Measurements from ENCODE around the gene LEPROT.
"Not testable (repeated sequence)": the region's sequence is repeated elsewhere in the genome, so short reads cannot be mapped to it uniquely, and the experiment has no call there.

Gene LEPROT

DNA sequence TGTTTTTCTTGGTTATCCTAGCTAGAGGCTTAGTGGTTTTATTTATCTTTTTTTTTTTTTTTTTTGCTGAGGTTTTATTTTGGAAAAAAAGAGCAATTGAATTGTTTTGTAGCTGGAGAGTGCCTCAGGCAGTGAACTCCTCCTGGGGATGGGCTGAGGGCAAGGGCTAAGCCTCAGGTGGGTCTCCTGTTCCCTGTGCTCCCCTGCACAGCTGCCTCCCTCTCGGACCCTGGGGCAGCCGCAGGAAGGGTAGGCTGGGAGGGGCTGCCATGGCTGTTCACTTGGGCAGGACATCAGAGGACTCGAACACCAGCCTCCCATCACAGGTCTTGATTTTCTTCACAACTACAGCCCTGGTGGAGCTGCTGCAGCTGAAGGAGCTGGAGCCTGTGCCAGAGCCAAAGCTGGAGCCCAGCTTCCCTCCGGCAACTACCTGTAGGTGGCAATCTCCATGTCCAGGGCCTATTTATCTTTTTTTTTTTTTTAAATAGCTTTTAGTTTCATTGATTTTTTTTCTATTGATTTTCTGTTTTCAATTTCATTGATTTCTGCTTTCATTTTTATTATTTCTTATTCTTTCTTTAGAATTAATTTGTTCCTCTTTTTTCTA lies 28.9 kb downstream of the LEPROT start:
- Histone ChIP-seq H3K4me3 (ENCODE audit: low read length) (no peak overlapping the region), H3K27ac (ENCODE audit: low read depth, low read length) (no peak overlapping the region), H3K4me1 (ENCODE audit: control insufficient read depth, insufficient read depth, low read length) (no peaks in the 10 kb centered on the region), H3K36me3 (ENCODE audit: control insufficient read depth, insufficient read depth, low read length) (no peaks in the 10 kb centered on the region), H3K27me3 (ENCODE audit: control insufficient read depth, insufficient read depth, low read length) (no peaks in the 10 kb centered on the region), H3K9ac (ENCODE audit: low read length) (no peak overlapping the region)

DNA sequence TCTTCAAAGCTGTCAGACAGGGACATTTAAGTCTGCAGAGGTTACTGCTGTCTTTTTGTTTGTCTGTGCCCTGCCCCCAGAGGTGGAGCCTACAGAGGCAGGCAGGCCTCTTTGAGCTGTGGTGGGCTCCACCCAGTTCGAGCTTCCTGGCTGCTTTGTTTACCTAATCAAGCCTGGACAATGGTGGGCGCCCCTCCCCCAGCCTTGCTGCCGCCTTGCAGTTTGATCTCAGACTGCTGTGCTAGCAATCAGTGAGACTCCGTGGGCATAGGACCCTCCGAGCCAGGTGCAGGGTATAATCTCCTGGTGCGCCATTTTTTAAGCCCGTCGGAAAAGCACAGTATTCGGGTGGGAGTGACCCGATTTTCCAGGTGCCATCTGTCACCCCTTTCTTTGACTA lies 35.2 kb downstream of the LEPROT start:
- H3K36me3 ChIP-seq (ENCODE audit: control insufficient read depth, insufficient read depth, low read length); H3K27ac ChIP-seq (ENCODE audit: low read depth, low read length); H3K9ac ChIP-seq (ENCODE audit: low read length); H3K4me3 ChIP-seq (ENCODE audit: low read length); H3K27me3 ChIP-seq (ENCODE audit: control insufficient read depth, insufficient read depth, low read length); H3K4me1 ChIP-seq (ENCODE audit: control insufficient read depth, insufficient read depth, low read length): not testable (repeated sequence)

DNA sequence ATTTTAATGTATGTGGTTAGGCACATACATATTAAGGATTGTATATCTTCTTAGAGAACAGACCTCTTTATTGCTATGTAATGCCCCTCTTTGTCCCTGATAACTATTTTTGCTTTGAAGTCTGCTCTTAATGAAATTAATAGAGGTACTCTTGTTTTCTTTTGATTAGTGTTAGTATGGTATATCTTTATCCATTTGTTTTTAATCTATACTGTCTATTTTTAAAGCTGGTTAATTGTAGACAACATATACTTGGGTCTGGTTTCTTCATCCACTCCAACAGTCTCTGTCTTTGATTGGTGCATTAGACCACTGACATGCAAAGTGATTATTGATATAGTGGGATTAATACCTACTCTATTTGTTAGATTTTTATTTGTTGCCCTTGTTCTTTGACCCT lies 36.0 kb downstream of the LEPROT start:
- no peak overlapping the region for H3K27ac ChIP-seq (ENCODE audit: low read depth, low read length)

DNA sequence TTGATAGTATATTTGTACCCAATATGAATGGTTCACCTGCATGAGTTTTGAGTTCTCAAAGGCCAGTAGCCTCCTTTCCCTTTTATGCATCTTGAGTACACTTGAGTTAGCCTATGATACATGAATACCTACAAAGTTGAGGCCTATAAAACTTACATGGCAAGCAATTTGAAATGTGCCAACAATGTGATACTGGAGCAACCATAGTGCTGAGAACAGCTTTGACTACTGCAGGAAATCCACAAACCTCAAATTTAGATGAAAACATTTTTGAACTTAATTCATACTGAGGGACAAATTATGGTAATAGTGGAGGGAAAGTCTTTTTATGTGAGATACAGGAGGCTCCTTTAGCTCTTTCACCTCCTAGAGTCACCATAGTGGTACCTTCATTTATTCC lies 37.4 kb downstream of the LEPROT start:
- Histone ChIP-seq H3K36me3 (ENCODE audit: control insufficient read depth, insufficient read depth, low read length) (no peaks in the 10 kb centered on the region), H3K27me3 (ENCODE audit: control insufficient read depth, insufficient read depth, low read length) (no peaks in the 10 kb centered on the region), H3K4me3 (ENCODE audit: low read length) (no peak overlapping the region), H3K27ac (ENCODE audit: low read depth, low read length) (no peak overlapping the region), H3K4me1 (ENCODE audit: control insufficient read depth, insufficient read depth, low read length) (no peaks in the 10 kb centered on the region), H3K9ac (ENCODE audit: low read length) (no peak overlapping the region)

More for the DNA sequence above, 36.0 kb downstream of the LEPROT start:
- no peaks in the 10 kb centered on the region for H3K36me3 ChIP-seq (ENCODE audit: control insufficient read depth, insufficient read depth, low read length)
- H3K9ac ChIP-seq (ENCODE audit: low read length), result no peak overlapping the region
- H3K4me1 ChIP-seq (ENCODE audit: control insufficient read depth, insufficient read depth, low read length), result no peaks in the 10 kb centered on the region
- H3K4me3 ChIP-seq (ENCODE audit: low read length), result no peak overlapping the region
- H3K27me3 ChIP-seq (ENCODE audit: control insufficient read depth, insufficient read depth, low read length), result no peaks in the 10 kb centered on the region

DNA sequence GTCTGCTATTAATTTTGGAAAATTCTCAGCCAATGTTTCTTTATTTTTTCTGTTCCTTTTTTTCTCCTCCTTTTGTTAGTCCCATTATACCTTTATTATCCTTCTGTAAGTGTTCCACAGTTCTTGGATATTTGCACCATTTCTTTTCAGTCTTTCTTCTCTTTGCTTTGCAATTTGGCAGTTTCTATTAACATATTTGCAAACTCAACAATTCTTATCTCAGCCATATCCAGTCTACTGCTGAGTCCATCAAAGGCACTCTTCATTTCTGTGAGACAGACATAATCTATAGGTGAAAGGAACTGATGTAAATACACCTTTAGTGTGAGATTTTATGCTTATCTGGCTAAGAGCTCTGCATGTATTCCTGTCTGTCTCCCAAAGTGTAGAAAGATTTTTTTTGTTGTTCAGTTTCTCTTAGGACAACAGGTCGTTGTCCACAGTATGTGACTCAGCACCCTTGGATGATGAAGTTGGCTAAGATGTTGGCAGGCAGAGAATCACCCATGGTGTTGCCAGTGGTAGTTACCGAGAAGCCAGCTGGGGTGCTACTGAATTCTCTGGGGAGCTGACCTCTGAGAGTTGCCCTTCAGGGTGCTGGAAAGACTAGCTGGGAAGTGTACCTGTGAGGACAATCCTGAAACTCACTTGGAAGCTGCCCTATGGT lies 38.4 kb downstream of the LEPROT start:
- Histone ChIP-seq H3K4me3 (ENCODE audit: low read length) (no peak overlapping the region), H3K27ac (ENCODE audit: low read depth, low read length) (no peak overlapping the region)

DNA sequence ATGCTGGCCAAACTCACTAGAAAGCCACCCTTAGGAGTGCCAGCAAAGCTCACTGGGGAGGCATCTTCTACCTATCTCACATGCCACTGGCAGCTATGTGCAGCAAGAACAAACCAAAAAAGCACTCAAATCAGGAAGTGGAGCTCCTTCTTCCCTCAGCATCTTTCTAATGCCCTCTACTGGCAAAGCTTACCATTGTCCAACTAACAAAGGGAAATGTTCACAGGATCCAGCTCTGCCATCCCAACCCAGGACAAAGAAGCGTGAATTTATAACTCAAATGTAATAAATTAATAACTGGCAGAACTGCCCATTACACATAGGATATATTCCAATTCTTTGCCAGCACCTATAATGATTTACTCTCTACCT lies 38.9 kb downstream of the LEPROT start:
- no peaks in the 10 kb centered on the region for H3K4me1 ChIP-seq (ENCODE audit: control insufficient read depth, insufficient read depth, low read length)
- no peak overlapping the region for H3K9ac ChIP-seq (ENCODE audit: low read length)
- H3K27me3 ChIP-seq (ENCODE audit: control insufficient read depth, insufficient read depth, low read length), result no peaks in the 10 kb centered on the region
- no peak overlapping the region for H3K4me3 ChIP-seq (ENCODE audit: low read length)
- no peaks in the 10 kb centered on the region for H3K36me3 ChIP-seq (ENCODE audit: control insufficient read depth, insufficient read depth, low read length)
- no peak overlapping the region for H3K27ac ChIP-seq (ENCODE audit: low read depth, low read length)

More for the DNA sequence above, 38.4 kb downstream of the LEPROT start:
- Histone ChIP-seq H3K27me3 (ENCODE audit: control insufficient read depth, insufficient read depth, low read length) (no peaks in the 10 kb centered on the region), H3K4me1 (ENCODE audit: control insufficient read depth, insufficient read depth, low read length) (no peaks in the 10 kb centered on the region), H3K9ac (ENCODE audit: low read length) (no peak overlapping the region), H3K36me3 (ENCODE audit: control insufficient read depth, insufficient read depth, low read length) (no peaks in the 10 kb centered on the region)

DNA sequence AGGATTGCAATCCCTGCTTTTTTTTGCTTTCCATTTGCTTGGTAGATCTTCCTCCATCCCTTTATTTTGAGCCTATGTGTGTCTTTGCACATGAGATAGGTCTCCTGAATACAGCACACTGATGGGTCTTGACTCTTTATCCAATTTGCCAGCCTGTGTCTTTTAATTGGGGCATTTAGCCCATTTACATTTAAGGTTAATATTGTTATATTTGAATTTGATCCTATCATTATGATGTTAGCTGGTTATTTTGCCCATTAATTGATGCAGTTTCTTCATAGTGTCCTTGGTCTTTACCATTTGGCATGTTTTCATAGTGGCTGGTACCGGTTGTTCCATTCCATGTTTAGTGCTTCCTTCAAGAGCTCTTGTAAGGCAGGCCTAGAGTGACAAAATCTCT lies 45.4 kb downstream of the LEPROT start:
- not testable (repeated sequence) for H3K27me3 ChIP-seq (ENCODE audit: control insufficient read depth, insufficient read depth, low read length); H3K36me3 ChIP-seq (ENCODE audit: control insufficient read depth, insufficient read depth, low read length); H3K9ac ChIP-seq (ENCODE audit: low read length); H3K27ac ChIP-seq (ENCODE audit: low read depth, low read length); H3K4me3 ChIP-seq (ENCODE audit: low read length); H3K4me1 ChIP-seq (ENCODE audit: control insufficient read depth, insufficient read depth, low read length)

DNA sequence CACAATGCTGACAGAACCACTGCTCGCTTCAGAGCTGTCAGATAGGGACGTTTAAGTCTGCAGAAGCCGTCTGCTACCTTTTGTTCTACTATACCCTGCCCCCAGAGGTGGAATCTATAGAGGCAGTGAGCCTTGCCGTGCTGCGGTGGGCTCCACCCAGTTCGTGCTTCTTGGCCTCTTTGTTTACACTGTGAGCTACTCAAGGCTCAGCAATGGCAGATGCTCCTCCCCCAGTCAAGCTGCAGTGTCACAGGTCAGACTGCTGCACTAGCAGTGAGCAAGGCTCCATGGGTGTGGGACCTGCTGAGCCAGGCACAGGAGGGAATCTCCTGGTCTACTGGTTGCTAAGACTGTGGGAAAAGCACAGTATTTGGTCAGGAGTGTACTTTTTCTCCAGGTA lies 47.1 kb downstream of the LEPROT start:
- no peaks in the 10 kb centered on the region for H3K36me3 ChIP-seq (ENCODE audit: control insufficient read depth, insufficient read depth, low read length)
- no peak overlapping the region for H3K9ac ChIP-seq (ENCODE audit: low read length)
- no peak overlapping the region for H3K27ac ChIP-seq (ENCODE audit: low read depth, low read length)

DNA sequence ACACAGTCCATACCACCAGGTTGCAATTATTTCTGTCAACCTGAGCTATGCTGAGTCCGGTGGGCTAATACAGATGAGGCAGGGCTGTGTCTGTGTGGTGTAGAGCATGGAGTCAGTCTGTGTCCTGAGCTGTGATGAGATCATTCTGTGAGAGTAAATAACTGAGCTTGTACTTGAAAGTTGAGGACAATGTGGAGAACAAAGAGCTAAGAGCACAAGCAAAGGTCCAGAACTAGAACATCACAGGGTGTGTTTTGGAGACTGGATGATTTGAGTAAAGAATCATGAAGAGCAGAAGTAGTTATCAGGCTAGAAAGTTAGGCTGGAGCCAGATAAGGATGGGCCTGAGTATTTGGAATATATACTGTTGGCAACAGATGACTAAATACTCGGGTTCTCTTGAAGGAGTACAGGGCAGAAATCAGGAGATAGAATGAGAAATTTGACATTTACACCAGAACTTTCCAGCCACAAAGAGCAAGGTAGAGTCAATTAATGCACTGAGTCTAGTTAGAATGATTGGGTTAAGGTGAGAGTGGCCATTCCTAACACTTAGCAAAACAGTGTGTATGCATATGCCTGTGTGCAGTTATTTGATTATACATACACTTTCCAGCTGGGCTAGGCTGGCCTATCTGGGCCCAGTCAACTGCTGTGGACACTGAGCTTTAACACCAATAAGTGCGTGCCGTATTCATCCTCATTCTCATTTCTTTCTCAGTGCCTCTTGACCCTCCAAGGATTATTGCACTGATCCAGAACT lies 48.8 kb downstream of the LEPROT start:
- no peaks in the 10 kb centered on the region for H3K4me1 ChIP-seq (ENCODE audit: control insufficient read depth, insufficient read depth, low read length)
- no peak overlapping the region for H3K27ac ChIP-seq (ENCODE audit: low read depth, low read length)
- H3K36me3 ChIP-seq (ENCODE audit: control insufficient read depth, insufficient read depth, low read length), result no peaks in the 10 kb centered on the region
- no peaks in the 10 kb centered on the region for H3K27me3 ChIP-seq (ENCODE audit: control insufficient read depth, insufficient read depth, low read length)
- no peak overlapping the region for H3K9ac ChIP-seq (ENCODE audit: low read length)
- H3K4me3 ChIP-seq (ENCODE audit: low read length), result no peak overlapping the region

More for the DNA sequence above, 47.1 kb downstream of the LEPROT start:
- Histone ChIP-seq H3K4me3 (ENCODE audit: low read length) (no peak overlapping the region), H3K27me3 (ENCODE audit: control insufficient read depth, insufficient read depth, low read length) (no peaks in the 10 kb centered on the region), H3K4me1 (ENCODE audit: control insufficient read depth, insufficient read depth, low read length) (no peaks in the 10 kb centered on the region)

DNA sequence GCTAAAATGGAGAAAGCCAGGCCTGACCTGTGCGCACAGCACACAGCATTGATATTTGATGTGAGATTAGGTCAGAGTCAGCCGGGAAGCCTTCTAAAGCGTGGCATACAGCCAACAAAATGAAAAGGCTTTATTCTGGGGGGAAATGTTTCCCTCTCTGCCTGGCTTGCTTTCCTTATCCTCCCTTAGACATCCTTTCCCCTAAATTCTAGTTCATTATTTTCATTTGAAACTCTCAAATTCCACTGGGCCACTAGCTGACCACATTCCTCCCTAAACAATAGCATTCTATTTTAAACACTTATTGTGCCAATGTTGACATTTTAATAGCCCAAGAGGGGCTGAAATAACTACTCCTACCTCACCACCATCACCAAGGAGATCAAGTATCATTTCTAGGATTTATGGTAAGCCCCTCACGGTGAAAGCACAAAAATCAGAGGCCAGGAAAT lies 49.4 kb downstream of the LEPROT start:
- Histone ChIP-seq H3K27me3 (ENCODE audit: control insufficient read depth, insufficient read depth, low read length) (no peaks in the 10 kb centered on the region), H3K9ac (ENCODE audit: low read length) (no peak overlapping the region), H3K4me3 (ENCODE audit: low read length) (no peak overlapping the region), H3K4me1 (ENCODE audit: control insufficient read depth, insufficient read depth, low read length) (no peaks in the 10 kb centered on the region), H3K36me3 (ENCODE audit: control insufficient read depth, insufficient read depth, low read length) (no peaks in the 10 kb centered on the region), H3K27ac (ENCODE audit: low read depth, low read length) (no peak overlapping the region)

DNA sequence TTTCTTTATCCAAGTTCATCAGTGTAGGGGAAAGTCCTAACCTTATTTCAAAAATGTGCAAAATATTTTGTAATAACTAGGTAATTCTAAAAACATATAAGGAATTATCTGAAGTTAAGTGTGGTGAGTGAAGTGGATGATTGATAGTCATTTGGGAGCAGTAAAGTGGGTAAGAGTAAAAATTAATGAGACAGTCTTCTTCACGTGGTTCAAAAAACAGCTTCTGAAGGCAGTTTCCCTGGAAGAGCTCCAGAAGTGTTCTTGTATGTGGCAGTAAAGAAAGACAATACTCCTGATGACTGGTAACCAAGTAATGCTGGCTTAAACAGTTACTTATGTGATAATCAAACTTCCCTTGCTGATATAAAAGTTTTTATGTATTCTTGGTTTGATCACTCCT lies 50.3 kb downstream of the LEPROT start:
- Histone ChIP-seq H3K27me3 (ENCODE audit: control insufficient read depth, insufficient read depth, low read length) (no peaks in the 10 kb centered on the region), H3K4me1 (ENCODE audit: control insufficient read depth, insufficient read depth, low read length) (no peaks in the 10 kb centered on the region), H3K27ac (ENCODE audit: low read depth, low read length) (no peak overlapping the region), H3K9ac (ENCODE audit: low read length) (no peak overlapping the region), H3K36me3 (ENCODE audit: control insufficient read depth, insufficient read depth, low read length) (no peaks in the 10 kb centered on the region), H3K4me3 (ENCODE audit: low read length) (no peak overlapping the region)

DNA sequence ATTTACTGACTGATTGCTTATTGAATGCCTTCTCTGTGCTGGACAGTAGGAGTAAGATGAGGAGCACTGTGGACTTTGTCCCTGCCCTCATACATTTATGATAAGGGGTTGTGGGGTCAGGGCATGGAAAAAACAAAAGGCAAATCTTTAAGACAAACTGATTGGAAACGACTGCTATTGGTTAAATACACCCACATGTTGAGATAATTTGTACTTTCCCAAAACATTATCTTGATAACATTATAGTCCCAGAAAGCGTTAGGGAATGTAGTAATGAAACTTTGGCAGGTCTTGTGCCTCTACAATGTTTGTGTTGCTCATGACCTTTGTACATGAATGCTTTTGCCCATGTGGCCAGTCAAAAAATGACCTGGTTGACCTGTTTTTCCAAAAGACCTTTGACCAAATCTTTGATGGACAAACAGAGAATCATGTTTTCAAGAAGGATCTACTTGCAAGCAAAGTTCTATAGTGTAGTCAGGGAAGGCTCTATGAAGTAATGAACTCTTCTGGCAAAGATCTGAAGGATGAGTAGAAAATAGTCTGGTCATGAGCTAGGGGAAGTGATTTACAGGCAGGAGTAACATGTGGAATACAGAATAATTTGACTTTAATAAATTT lies 50.9 kb downstream of the LEPROT start:
- Histone ChIP-seq H3K4me3 (ENCODE audit: low read length) (no peak overlapping the region), H3K27me3 (ENCODE audit: control insufficient read depth, insufficient read depth, low read length) (no peaks in the 10 kb centered on the region), H3K27ac (ENCODE audit: low read depth, low read length) (no peak overlapping the region), H3K4me1 (ENCODE audit: control insufficient read depth, insufficient read depth, low read length) (no peaks in the 10 kb centered on the region), H3K9ac (ENCODE audit: low read length) (no peak overlapping the region), H3K36me3 (ENCODE audit: control insufficient read depth, insufficient read depth, low read length) (no peaks in the 10 kb centered on the region)
